Neural cell (in vitro differentiated cells): Measurements from ENCODE around the gene CDC73.

Experiments
- RAD21 ChIP-seq: fragments of 450-650 bp; conservative IDR thresholded peaks from 2 replicates; pipeline ENCODE4 v1.6.1; 2014; ENCODE audit warnings: antibody characterized with exemption, mild to moderate bottlenecking, moderate library complexity
- TF ChIP-seq, protein P1 (sequence below): fragments of 450-650 bp; IDR thresholded peaks from 2 replicates; pipeline ENCODE4 v1.5.1; 2014; ENCODE audit warnings: antibody characterized with exemption, mild to moderate bottlenecking, moderate library complexity; ENCODE audit not compliant: poor library complexity, severe bottlenecking
- TF ChIP-seq, protein P2 (sequence below): IDR thresholded peaks from 2 replicates; pipeline ENCODE4 v1.6.1; 2012; ENCODE audit warnings: borderline replicate concordance

DNA sequence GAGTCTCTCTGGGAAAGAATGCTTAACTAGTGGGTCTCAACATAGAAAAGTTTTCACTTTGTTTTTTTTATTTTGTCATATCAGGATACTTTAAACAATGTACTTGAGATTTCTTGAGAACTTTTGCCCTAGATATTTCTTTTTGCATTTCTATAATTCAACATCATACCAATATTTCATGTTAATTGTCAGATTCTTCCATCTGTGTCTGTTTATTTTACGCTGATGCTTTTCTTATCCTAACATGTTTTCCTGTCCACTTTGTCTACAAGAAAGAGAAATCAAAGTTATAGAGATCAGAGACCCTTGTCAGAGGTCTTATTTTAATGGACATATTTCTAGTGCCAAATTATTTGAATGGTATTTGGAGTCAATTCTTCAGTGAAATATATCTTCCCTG is 160.1 kb downstream of the CDC73 start:
- TF ChIP-seq, protein P1, sequence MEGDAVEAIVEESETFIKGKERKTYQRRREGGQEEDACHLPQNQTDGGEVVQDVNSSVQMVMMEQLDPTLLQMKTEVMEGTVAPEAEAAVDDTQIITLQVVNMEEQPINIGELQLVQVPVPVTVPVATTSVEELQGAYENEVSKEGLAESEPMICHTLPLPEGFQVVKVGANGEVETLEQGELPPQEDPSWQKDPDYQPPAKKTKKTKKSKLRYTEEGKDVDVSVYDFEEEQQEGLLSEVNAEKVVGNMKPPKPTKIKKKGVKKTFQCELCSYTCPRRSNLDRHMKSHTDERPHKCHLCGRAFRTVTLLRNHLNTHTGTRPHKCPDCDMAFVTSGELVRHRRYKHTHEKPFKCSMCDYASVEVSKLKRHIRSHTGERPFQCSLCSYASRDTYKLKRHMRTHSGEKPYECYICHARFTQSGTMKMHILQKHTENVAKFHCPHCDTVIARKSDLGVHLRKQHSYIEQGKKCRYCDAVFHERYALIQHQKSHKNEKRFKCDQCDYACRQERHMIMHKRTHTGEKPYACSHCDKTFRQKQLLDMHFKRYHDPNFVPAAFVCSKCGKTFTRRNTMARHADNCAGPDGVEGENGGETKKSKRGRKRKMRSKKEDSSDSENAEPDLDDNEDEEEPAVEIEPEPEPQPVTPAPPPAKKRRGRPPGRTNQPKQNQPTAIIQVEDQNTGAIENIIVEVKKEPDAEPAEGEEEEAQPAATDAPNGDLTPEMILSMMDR, result no peak
- TF ChIP-seq RAD21, result no peak
- TF ChIP-seq, protein P2, sequence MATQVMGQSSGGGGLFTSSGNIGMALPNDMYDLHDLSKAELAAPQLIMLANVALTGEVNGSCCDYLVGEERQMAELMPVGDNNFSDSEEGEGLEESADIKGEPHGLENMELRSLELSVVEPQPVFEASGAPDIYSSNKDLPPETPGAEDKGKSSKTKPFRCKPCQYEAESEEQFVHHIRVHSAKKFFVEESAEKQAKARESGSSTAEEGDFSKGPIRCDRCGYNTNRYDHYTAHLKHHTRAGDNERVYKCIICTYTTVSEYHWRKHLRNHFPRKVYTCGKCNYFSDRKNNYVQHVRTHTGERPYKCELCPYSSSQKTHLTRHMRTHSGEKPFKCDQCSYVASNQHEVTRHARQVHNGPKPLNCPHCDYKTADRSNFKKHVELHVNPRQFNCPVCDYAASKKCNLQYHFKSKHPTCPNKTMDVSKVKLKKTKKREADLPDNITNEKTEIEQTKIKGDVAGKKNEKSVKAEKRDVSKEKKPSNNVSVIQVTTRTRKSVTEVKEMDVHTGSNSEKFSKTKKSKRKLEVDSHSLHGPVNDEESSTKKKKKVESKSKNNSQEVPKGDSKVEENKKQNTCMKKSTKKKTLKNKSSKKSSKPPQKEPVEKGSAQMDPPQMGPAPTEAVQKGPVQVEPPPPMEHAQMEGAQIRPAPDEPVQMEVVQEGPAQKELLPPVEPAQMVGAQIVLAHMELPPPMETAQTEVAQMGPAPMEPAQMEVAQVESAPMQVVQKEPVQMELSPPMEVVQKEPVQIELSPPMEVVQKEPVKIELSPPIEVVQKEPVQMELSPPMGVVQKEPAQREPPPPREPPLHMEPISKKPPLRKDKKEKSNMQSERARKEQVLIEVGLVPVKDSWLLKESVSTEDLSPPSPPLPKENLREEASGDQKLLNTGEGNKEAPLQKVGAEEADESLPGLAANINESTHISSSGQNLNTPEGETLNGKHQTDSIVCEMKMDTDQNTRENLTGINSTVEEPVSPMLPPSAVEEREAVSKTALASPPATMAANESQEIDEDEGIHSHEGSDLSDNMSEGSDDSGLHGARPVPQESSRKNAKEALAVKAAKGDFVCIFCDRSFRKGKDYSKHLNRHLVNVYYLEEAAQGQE, result no peak
